Fibroblast of lung (primary cell): ENCODE results near the gene DLEU7.

ENCODE experiments used
- EZH2 ChIP-seq: IDR thresholded peaks from 2 replicates; pipeline ENCODE4 v1.5.1; 2012; ENCODE audit warnings: low read length, control low read depth, mild to moderate bottlenecking; ENCODE audit errors: missing control alignments
- TF ChIP-seq, protein P1 (sequence below), 2 donors: IDR thresholded peaks in 1 of 2; conservative IDR thresholded peaks in 1 of 2; 1 replicate in 1 of 2; 2 replicates in 1 of 2; pipeline ENCODE4 v1.5.1; 2011 to 2012; ENCODE audit warnings: low read length in 2 of 2, control low read depth in 1 of 2, inconsistent platforms in 1 of 2, low read depth in 1 of 2, mild to moderate bottlenecking in 1 of 2

- TF ChIP-seq, protein P1, sequence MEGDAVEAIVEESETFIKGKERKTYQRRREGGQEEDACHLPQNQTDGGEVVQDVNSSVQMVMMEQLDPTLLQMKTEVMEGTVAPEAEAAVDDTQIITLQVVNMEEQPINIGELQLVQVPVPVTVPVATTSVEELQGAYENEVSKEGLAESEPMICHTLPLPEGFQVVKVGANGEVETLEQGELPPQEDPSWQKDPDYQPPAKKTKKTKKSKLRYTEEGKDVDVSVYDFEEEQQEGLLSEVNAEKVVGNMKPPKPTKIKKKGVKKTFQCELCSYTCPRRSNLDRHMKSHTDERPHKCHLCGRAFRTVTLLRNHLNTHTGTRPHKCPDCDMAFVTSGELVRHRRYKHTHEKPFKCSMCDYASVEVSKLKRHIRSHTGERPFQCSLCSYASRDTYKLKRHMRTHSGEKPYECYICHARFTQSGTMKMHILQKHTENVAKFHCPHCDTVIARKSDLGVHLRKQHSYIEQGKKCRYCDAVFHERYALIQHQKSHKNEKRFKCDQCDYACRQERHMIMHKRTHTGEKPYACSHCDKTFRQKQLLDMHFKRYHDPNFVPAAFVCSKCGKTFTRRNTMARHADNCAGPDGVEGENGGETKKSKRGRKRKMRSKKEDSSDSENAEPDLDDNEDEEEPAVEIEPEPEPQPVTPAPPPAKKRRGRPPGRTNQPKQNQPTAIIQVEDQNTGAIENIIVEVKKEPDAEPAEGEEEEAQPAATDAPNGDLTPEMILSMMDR (conservative IDR thresholded peaks at IDR 0.05 in 1 of 2, IDR thresholded peaks at IDR 0.05 in 1 of 2; ENCODE audit: low read depth in 1 of 2, low read length in 2 of 2) = no peak
- TF ChIP-seq EZH2 = no peak
Measured at GRCh38 chr13:50783066-50783465, 60.4 kb downstream of the DLEU7 start.
